ENCODE measurements around the gene EPHB2. TPM values are rescaled to one million over a fixed set of nuclear protein-coding genes. Genes with fewer than 3 reads are reported as not detected.

Gene EPHB2
- total RNA-seq, 1 donor from 2014 or later = 10.7 TPM

DNA sequence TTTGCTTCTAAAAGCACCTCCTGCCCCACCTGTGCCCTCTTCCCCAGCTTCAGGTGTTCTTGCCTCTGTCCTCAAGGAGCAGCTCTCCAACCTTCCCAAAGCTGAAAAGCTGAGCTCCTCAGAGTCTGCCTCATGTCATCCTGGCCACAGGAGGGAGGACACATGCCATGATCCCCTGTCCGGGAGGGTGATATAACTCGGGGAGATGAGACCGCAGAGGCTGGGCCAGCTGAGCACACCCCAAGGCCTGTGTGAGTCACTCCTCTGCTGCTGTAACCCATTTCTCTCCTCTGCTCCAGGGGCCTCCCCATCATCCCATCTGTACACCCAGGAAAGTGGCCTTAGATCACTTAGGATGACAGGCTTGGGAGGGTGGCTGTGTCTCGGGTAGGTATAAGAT, 49.8 kb downstream of the EPHB2 start:
- no peaks in the 10 kb centered on the region for H3K36me3 Mint-ChIP-seq (ENCODE audit: low read depth, unreplicated experiment)
- no peak overlapping the region for H3K4me3 Mint-ChIP-seq (ENCODE audit: unreplicated experiment)
- no peaks in the 10 kb centered on the region for H3K4me1 Mint-ChIP-seq (ENCODE audit: unreplicated experiment)
- TF ChIP-seq, protein P1, sequence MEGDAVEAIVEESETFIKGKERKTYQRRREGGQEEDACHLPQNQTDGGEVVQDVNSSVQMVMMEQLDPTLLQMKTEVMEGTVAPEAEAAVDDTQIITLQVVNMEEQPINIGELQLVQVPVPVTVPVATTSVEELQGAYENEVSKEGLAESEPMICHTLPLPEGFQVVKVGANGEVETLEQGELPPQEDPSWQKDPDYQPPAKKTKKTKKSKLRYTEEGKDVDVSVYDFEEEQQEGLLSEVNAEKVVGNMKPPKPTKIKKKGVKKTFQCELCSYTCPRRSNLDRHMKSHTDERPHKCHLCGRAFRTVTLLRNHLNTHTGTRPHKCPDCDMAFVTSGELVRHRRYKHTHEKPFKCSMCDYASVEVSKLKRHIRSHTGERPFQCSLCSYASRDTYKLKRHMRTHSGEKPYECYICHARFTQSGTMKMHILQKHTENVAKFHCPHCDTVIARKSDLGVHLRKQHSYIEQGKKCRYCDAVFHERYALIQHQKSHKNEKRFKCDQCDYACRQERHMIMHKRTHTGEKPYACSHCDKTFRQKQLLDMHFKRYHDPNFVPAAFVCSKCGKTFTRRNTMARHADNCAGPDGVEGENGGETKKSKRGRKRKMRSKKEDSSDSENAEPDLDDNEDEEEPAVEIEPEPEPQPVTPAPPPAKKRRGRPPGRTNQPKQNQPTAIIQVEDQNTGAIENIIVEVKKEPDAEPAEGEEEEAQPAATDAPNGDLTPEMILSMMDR (IDR thresholded peaks at IDR 0.05; ENCODE audit: unreplicated experiment) = no peak
- DNase-seq (ENCODE audit: low spot score) = no peak
- peaks cover 5% of the 10 kb centered on the region for H3K27me3 Mint-ChIP-seq (ENCODE audit: unreplicated experiment)
- H3K27ac Mint-ChIP-seq (ENCODE audit: unreplicated experiment) = no peak overlapping the region
- no peaks in the 10 kb centered on the region for H3K9me3 Mint-ChIP-seq (ENCODE audit: unreplicated experiment)

DNA sequence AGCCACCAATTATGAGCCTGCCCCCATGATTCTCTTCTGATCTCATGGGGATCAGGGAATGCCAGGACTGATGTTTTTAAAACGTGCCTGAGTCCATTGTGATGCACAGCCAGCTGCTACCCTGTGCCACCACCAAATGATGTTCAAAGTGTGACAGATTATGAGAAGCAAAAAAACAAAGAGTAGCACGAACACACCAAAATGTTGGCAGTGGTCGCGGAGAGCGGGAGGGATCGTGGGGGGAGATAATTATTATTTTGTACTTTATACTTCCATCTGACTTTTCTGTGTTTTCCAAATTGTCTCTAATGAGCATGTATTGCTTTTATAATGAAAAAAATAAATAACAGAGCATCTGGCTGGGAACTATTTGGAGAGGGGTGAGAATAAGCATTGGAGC, 50.5 kb downstream of the EPHB2 start:
- Mint-ChIP-seq H3K27ac (ENCODE audit: unreplicated experiment) (no peak overlapping the region), H3K36me3 (ENCODE audit: low read depth, unreplicated experiment) (no peaks in the 10 kb centered on the region), H3K4me1 (ENCODE audit: unreplicated experiment) (no peaks in the 10 kb centered on the region), H3K9me3 (ENCODE audit: unreplicated experiment) (no peaks in the 10 kb centered on the region), H3K27me3 (ENCODE audit: unreplicated experiment) (peaks cover 5% of the 10 kb centered on the region), H3K4me3 (ENCODE audit: unreplicated experiment) (no peak overlapping the region)
- no peak for DNase-seq (ENCODE audit: low spot score)
- TF ChIP-seq, protein P1 (IDR thresholded peaks at IDR 0.05; ENCODE audit: unreplicated experiment) = no peak

DNA sequence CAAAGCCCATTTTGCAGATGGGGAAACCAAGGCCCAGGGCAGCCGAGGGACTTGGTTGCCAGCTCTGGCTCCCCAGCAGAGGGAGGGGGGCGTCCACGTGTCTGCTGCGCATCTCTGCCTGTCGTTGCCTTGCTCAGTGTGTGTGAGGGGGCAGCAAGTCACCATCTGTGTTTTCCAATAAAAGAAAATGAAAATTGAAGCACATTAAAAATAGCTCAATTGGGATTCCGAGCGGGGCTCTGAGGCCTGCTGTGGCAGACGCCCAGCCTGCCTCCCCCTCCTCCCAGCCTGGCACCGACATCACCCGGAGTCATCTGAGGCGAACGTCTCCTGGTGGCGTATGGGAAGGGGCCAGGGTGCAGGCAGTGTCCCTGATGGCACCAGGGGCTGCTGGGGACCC, 51.2 kb downstream of the EPHB2 start:
- Mint-ChIP-seq H3K27me3 (ENCODE audit: unreplicated experiment) (peaks cover 5% of the 10 kb centered on the region), H3K4me1 (ENCODE audit: unreplicated experiment) (no peaks in the 10 kb centered on the region)

DNA sequence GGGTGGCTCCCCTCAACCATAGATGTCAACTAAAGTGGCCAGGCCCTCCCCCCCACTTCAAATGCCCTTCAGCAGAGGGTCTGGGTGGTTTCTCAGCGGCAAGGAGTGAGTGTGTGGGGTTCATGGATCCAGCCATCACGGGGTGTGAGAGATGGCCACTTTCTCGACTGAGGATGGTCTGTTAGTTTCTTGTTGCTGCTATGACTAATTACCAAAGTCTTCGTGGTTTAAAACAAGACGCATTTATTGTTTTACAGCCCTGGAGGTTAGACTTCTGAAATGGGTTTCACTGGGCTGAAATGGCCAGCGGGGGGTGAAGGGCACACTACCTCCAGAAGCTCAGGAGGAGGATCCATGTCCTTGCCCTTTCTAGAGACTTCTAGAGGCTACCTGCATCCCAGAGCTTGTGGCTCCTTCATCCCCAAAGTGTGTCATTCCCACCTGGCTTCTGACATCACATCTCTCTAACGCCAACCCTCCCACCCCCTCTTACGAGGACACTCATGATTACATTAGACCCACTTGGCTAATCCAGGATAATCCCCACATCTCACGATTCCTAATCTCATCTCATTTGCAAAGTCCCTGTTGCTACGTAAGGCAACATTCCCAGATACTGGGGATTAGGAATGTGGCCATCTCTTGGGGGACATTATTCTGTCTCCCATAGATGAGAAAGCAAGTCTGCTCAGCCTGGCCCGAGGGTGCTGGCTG, 53.0 kb downstream of the EPHB2 start:
- Mint-ChIP-seq H3K27ac (ENCODE audit: unreplicated experiment) (no peak overlapping the region), H3K36me3 (ENCODE audit: low read depth, unreplicated experiment) (no peaks in the 10 kb centered on the region), H3K9me3 (ENCODE audit: unreplicated experiment) (no peaks in the 10 kb centered on the region), H3K4me1 (ENCODE audit: unreplicated experiment) (no peaks in the 10 kb centered on the region), H3K27me3 (ENCODE audit: unreplicated experiment) (peaks cover 5% of the 10 kb centered on the region), H3K4me3 (ENCODE audit: unreplicated experiment) (no peak overlapping the region)
- DNase-seq (ENCODE audit: low spot score) = no peak
- TF ChIP-seq, protein P1 (IDR thresholded peaks at IDR 0.05; ENCODE audit: unreplicated experiment) = no peak

More for the DNA sequence above, 51.2 kb downstream of the EPHB2 start:
- DNase-seq (ENCODE audit: low spot score) = no peak
- Mint-ChIP-seq H3K9me3 (ENCODE audit: unreplicated experiment) (no peaks in the 10 kb centered on the region), H3K27ac (ENCODE audit: unreplicated experiment) (no peak overlapping the region), H3K36me3 (ENCODE audit: low read depth, unreplicated experiment) (no peaks in the 10 kb centered on the region), H3K4me3 (ENCODE audit: unreplicated experiment) (no peak overlapping the region)
- TF ChIP-seq, protein P1 (IDR thresholded peaks at IDR 0.05; ENCODE audit: unreplicated experiment) = no peak

DNA sequence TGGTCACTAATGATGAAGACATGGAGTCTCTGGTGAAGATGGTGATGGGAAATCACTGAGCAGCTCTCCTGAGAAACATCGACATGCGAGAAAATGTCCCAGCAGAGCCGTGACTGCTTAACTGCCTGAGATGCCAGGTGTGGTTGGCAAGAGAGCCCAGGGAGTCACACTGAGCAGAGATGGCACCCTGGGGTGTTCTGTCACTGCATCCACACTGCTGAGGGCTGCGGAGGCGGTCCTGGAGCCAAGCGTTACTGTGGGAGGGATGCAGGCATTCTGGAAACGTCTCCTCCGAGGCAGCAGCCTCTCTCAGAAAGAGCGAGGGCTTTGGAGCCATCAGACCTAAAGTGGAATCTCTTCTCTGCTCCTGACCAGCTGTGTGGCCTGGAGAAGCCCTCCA, 57.2 kb downstream of the EPHB2 start:
- no peaks in the 10 kb centered on the region for H3K36me3 Mint-ChIP-seq (ENCODE audit: low read depth, unreplicated experiment)

More for the DNA sequence above, 57.2 kb downstream of the EPHB2 start:
- H3K27me3 Mint-ChIP-seq (ENCODE audit: unreplicated experiment) = peaks cover 5% of the 10 kb centered on the region
- no peaks in the 10 kb centered on the region for H3K9me3 Mint-ChIP-seq (ENCODE audit: unreplicated experiment)
- DNase-seq (ENCODE audit: low spot score) = no peak
- TF ChIP-seq, protein P1 (IDR thresholded peaks at IDR 0.05; ENCODE audit: unreplicated experiment) = no peak
- no peak overlapping the region for H3K27ac Mint-ChIP-seq (ENCODE audit: unreplicated experiment)
- H3K4me3 Mint-ChIP-seq (ENCODE audit: unreplicated experiment) = no peak overlapping the region
- H3K4me1 Mint-ChIP-seq (ENCODE audit: unreplicated experiment) = no peaks in the 10 kb centered on the region

Measured in endothelial cell (in vitro differentiated cells).